HTERT RPE-1 (cell line): ENCODE measurements around the gene CBX1.
"Not testable (repeated sequence)": the region's sequence is repeated elsewhere in the genome, so short reads cannot be mapped to it uniquely, and the experiment has no call there.

Experiments
- in situ Hi-C: fragments of 300-500 bp; cut with MboI; formaldehyde crosslinking; loops from 4 replicates; pipeline ENCODE4 v1.14.3; 2020; ENCODE audit warnings: low sequenced_read_pairs

Gene CBX1

GRCh38 chr17:48074322-48075081, 26.8 kb downstream of the CBX1 start:
- in situ Hi-C loops: no loop called here

- in situ Hi-C loops: not testable (repeated sequence)
Observed at GRCh38 chr17:48073566-48074094, 27.6 kb downstream of the CBX1 start.

- in situ Hi-C loops: not testable (repeated sequence)
Observed at GRCh38 chr17:48072811-48073210, 28.5 kb downstream of the CBX1 start.

- in situ Hi-C loops: no loop called here
Observed at GRCh38 chr17:48071654-48072053, 29.6 kb downstream of the CBX1 start.

GRCh38 chr17:48070195-48070594, 31.1 kb downstream of the CBX1 start:
- in situ Hi-C loops: no loop called here

GRCh38 chr17:48068491-48068961, 32.8 kb downstream of the CBX1 start:
- in situ Hi-C loops: no loop called here

- in situ Hi-C loops: not testable (repeated sequence)
Observed at GRCh38 chr17:48067808-48068207, 33.5 kb downstream of the CBX1 start.

- in situ Hi-C loops: no loop called here
Observed at GRCh38 chr17:48067245-48067644, 34.0 kb downstream of the CBX1 start.

GRCh38 chr17:48066656-48067055, 34.6 kb downstream of the CBX1 start:
- in situ Hi-C loops: no loop called here

GRCh38 chr17:48066192-48066591, 35.1 kb downstream of the CBX1 start:
- in situ Hi-C loops: no loop called here

GRCh38 chr17:48064638-48065037, 36.6 kb downstream of the CBX1 start:
- in situ Hi-C loops: no loop called here

GRCh38 chr17:48062273-48062672, 39.0 kb downstream of the CBX1 start:
- in situ Hi-C loops: no loop called here

- in situ Hi-C loops: no loop called here
Observed at GRCh38 chr17:48060249-48060648, 41.0 kb downstream of the CBX1 start.

GRCh38 chr17:48059125-48059668, 42.1 kb downstream of the CBX1 start:
- in situ Hi-C loops: no loop called here

- in situ Hi-C loops: no loop called here
Observed at GRCh38 chr17:48058393-48059124, 42.7 kb downstream of the CBX1 start.

GRCh38 chr17:48057626-48058025, 43.7 kb downstream of the CBX1 start:
- in situ Hi-C loops: no loop called here

- in situ Hi-C loops: no loop called here
Observed at GRCh38 chr17:48056879-48057278, 44.4 kb downstream of the CBX1 start.

GRCh38 chr17:48056246-48056745, 45.0 kb downstream of the CBX1 start:
- in situ Hi-C loops: no loop called here

GRCh38 chr17:48055531-48056245, 45.6 kb downstream of the CBX1 start:
- in situ Hi-C loops: no loop called here

- in situ Hi-C loops: no loop called here
Observed at GRCh38 chr17:48054238-48055185, 46.8 kb downstream of the CBX1 start.
